SK-N-SH (cell line): Measurements from ENCODE around the gene ARFGAP1. TPM values are rescaled to one million over a fixed set of nuclear protein-coding genes. Genes with fewer than 3 reads are reported as not detected.

ENCODE experiments used
- CTCF ChIA-PET: fragments of 300-600, 350-600 bp; formaldehyde crosslinking; extraction: SDS; loops from one replicate; lab custom pipeline; 2021; lab: Yijun Ruan, JAX
- POLR2A ChIA-PET: fragments of 350-600 bp; sonication (Branson Sonifier 250); formaldehyde crosslinking; extraction: SDS; loops from one replicate; lab custom pipeline; 2020; ENCODE audit warnings: antibody characterized with exemption, inconsistent platforms; lab: Yijun Ruan, JAX
- DNase-seq: peaks from one replicate; pipeline ENCODE4 v3.0.0; 2012
- H2AFZ ChIP-seq: fragments of 200-600 bp; sonication (generic); 2 replicates; pipeline ENCODE4 v1.8.1; 2016; ENCODE audit warnings: antibody characterized with exemption, mild to moderate bottlenecking, low read depth
- H3F3A ChIP-seq: fragments of 200-600 bp; sonication (generic); replicated peaks from 2 replicates; pipeline ENCODE3; 2016; ENCODE audit warnings: antibody characterized with exemption, mild to moderate bottlenecking; ENCODE audit not compliant: insufficient read depth
- H3K27ac ChIP-seq, 2 experiments: fragments of 200-500 bp in 1 of 2; fragments of 200-600 bp in 1 of 2; sonication (Bioruptor generic) in 1 of 2; sonication (generic), shearing (Covaris generic) in 1 of 2; 2 replicates each; pipeline versions ENCODE4 v1.5.1 to v1.6.1; 2014 to 2016; ENCODE audit warnings: low read depth in 2 of 2, inconsistent platforms in 1 of 2, low read length in 1 of 2, mild to moderate bottlenecking in 1 of 2, mixed read lengths in 1 of 2
- H3K27me3 ChIP-seq: fragments of 200-600 bp; sonication (generic), shearing (Covaris generic); 2 replicates; pipeline ENCODE4 v1.6.1; 2016; ENCODE audit warnings: mixed run types; ENCODE audit not compliant: insufficient read depth
- H3K36me3 ChIP-seq, 2 experiments: fragments of 200-500 bp in 1 of 2; fragments of 200-600 bp in 1 of 2; sonication (Bioruptor generic) in 1 of 2; sonication (generic) in 1 of 2; replicated peaks in 1 of 2; 2 replicates each; pipeline versions ENCODE3 to v1.5.1; 2014 to 2016; ENCODE audit warnings: low read length in 1 of 2, mild to moderate bottlenecking in 1 of 2; ENCODE audit not compliant: insufficient read depth in 2 of 2, control insufficient read depth in 1 of 2
- H3K4me1 ChIP-seq, 2 experiments: fragments of 200-500 bp in 1 of 2; fragments of 200-600 bp in 1 of 2; sonication (Bioruptor generic) in 1 of 2; sonication (generic), shearing (Covaris generic) in 1 of 2; 2 replicates each; pipeline versions ENCODE4 v1.5.1 to v1.6.1; 2014 to 2016; ENCODE audit warnings: low read depth in 1 of 2, low read length in 1 of 2, mixed run types in 1 of 2; ENCODE audit not compliant: insufficient read depth in 2 of 2, control insufficient read depth in 1 of 2
- H3K4me2 ChIP-seq: fragments of 200-600 bp; sonication (generic), shearing (Covaris generic); 2 replicates; pipeline ENCODE4 v1.6.1; 2017; ENCODE audit warnings: mixed run types
- H3K4me3 ChIP-seq, 2 experiments: fragments of 200-500 bp in 1 of 2; fragments of 200-600 bp in 1 of 2; sonication (Bioruptor generic) in 1 of 2; sonication (generic), shearing (Covaris generic) in 1 of 2; 2 replicates each; pipeline versions ENCODE4 v1.5.1 to v1.8.1; 2014 to 2016; ENCODE audit warnings: low read depth in 2 of 2, inconsistent platforms in 1 of 2, low read length in 1 of 2, mild to moderate bottlenecking in 1 of 2, mixed read lengths in 1 of 2, moderate library complexity in 1 of 2
- H3K79me2 ChIP-seq: fragments of 200-600 bp; sonication (generic); 2 replicates; pipeline ENCODE4 v1.8.1; 2017; ENCODE audit warnings: mild to moderate bottlenecking; ENCODE audit not compliant: insufficient read depth
- H3K9ac ChIP-seq: fragments of 200-600 bp; sonication (generic); 2 replicates; pipeline ENCODE4 v1.6.1; 2017; ENCODE audit warnings: mixed run types
- H3K9me2 ChIP-seq: fragments of 200-600 bp; sonication (generic); 2 replicates; pipeline ENCODE4 v1.6.1; 2017; ENCODE audit warnings: mixed run types
- H3K9me3 ChIP-seq: fragments of 200-600 bp; sonication (generic); 2 replicates; pipeline ENCODE4 v1.6.1; 2017; ENCODE audit warnings: mixed run types, mild to moderate bottlenecking, moderate library complexity
- H4K20me1 ChIP-seq: fragments of 200-600 bp; sonication (generic); 2 replicates; pipeline ENCODE4 v1.6.1; 2017; ENCODE audit warnings: mild to moderate bottlenecking, mixed run types; ENCODE audit not compliant: insufficient read depth
- CHD2 ChIP-seq: fragments of 150-350 bp; IDR thresholded peaks from 2 replicates; pipeline ENCODE4 v1.6.1; 2018; ENCODE audit warnings: low read length; ENCODE audit not compliant: partially characterized antibody
- ELF1 ChIP-seq: IDR thresholded peaks from 2 replicates; pipeline ENCODE4 v1.4.0; 2012
- EP300 ChIP-seq, 2 experiments: IDR thresholded peaks; 2 replicates each; pipeline versions ENCODE4 v1.4.0 to v1.6.1; 2012; ENCODE audit warnings: borderline replicate concordance in 1 of 2, low read depth in 1 of 2, low read length in 1 of 2
- EZH2phosphoT487 ChIP-seq: fragments of 200-600 bp; sonication (generic); IDR thresholded peaks from 2 replicates; pipeline ENCODE4 v1.6.1; 2017; ENCODE audit warnings: low read depth, mixed run types, mild to moderate bottlenecking, antibody characterized with exemption, moderate library complexity, borderline replicate concordance
- FOSL2 ChIP-seq: IDR thresholded peaks from 2 replicates; pipeline ENCODE4 v1.4.0; 2012; ENCODE audit warnings: low read depth, mild to moderate bottlenecking, moderate library complexity, borderline replicate concordance
- GABPA ChIP-seq: IDR thresholded peaks from 2 replicates; pipeline ENCODE4 v1.4.0; 2012; ENCODE audit warnings: low read depth, mild to moderate bottlenecking
- MAX ChIP-seq: IDR thresholded peaks from 2 replicates; pipeline ENCODE4 v1.4.0; 2012; ENCODE audit warnings: low read depth
- MXI1 ChIP-seq: IDR thresholded peaks from 2 replicates; pipeline ENCODE4 v1.6.1; 2012; ENCODE audit warnings: mild to moderate bottlenecking, low read depth, low read length, improper control_type of control experiment
- NFIC ChIP-seq: IDR thresholded peaks from 2 replicates; pipeline ENCODE4 v1.4.0; 2012; ENCODE audit warnings: borderline replicate concordance
- PBX3 ChIP-seq: IDR thresholded peaks from 2 replicates; pipeline ENCODE4; 2012
- RFX5 ChIP-seq: IDR thresholded peaks from 2 replicates; pipeline ENCODE4 v1.6.1; 2012; ENCODE audit warnings: mild to moderate bottlenecking, improper control_type of control experiment, low read length
- RXRA ChIP-seq: IDR thresholded peaks from 2 replicates; pipeline ENCODE4 v1.4.0; 2012; ENCODE audit warnings: low read depth, mild to moderate bottlenecking, borderline replicate concordance
- SIN3A ChIP-seq: IDR thresholded peaks from 2 replicates; pipeline ENCODE4 v1.6.1; 2012; ENCODE audit warnings: low read depth, mild to moderate bottlenecking, low read length, moderate library complexity, borderline replicate concordance
- TAF1 ChIP-seq: IDR thresholded peaks from 2 replicates; pipeline ENCODE4 v1.6.1; 2012; ENCODE audit warnings: low read depth, mild to moderate bottlenecking, low read length, moderate library complexity, borderline replicate concordance
- USF1 ChIP-seq: IDR thresholded peaks from 2 replicates; pipeline ENCODE4 v1.4.0; 2012; ENCODE audit warnings: low read depth, borderline replicate concordance
- USF2 ChIP-seq: fragments of 150-350 bp; IDR thresholded peaks from 2 replicates; pipeline ENCODE4 v1.6.1; 2017; ENCODE audit warnings: antibody characterized with exemption, low read length, low read depth, borderline replicate concordance
- YY1 ChIP-seq: IDR thresholded peaks from 2 replicates; pipeline ENCODE4 v1.4.0; 2012; ENCODE audit warnings: low read depth, mild to moderate bottlenecking
- ZBTB33 ChIP-seq: IDR thresholded peaks from 2 replicates; pipeline ENCODE4 v1.4.0; 2012; ENCODE audit warnings: low read depth, borderline replicate concordance
- WGBS: methylation state at CpG from one replicate; pipeline ENCODE4 v1.1.6; 2017; ENCODE audit warnings: low lambda C conversion rate; 5-methylcytosine and 5-hydroxymethylcytosine counted together
- polyA plus RNA-seq, 3 experiments: library from polyadenylated mRNA; depleted of rRNA; stranded (reverse); fragments of >200 nt; gene quantifications; 2 replicates each; pipeline ENCODE4 v1.2.3, GENCODE V29; 2012
- TF ChIP-seq, protein P1 (sequence below): IDR thresholded peaks from 2 replicates; pipeline ENCODE4 v1.6.1; 2012; ENCODE audit warnings: mild to moderate bottlenecking, low read depth, low read length, moderate library complexity
- TF ChIP-seq, protein P2 (sequence below): fragments of 150-350 bp; IDR thresholded peaks from 2 replicates; pipeline ENCODE4 v1.6.1; 2016; ENCODE audit warnings: mild to moderate bottlenecking, low read depth, low read length

ARFGAP1 gene
- polyA plus RNA-seq, 1 of the 3 experiments (the other 2 are of a cell fraction) = 72.7 TPM

- H2AFZ ChIP-seq = no peak overlapping the region
- H4K20me1 ChIP-seq = no peaks in the 10 kb centered on the region
- no peak overlapping the region for H3K4me3 ChIP-seq
- no peaks in the 10 kb centered on the region for H3K9me3 ChIP-seq
- WGBS = 51% methylated on average over 6 of the region's 11 CpGs
- no peaks in the 10 kb centered on the region for H3F3A ChIP-seq
- H3K9ac ChIP-seq = no peak overlapping the region
- no peaks in the 10 kb centered on the region for H3K79me2 ChIP-seq
- no peak overlapping the region for H3K4me2 ChIP-seq
- H3K9me2 ChIP-seq = no peaks in the 10 kb centered on the region
- no peak for DNase-seq
- POLR2A ChIA-PET = no interaction called here
- peaks cover 0 to 7% of the 10 kb centered on the region in 2 experiments; a peak in 1 of 4 replicates for H3K4me1 ChIP-seq
- H3K27ac ChIP-seq = no peak overlapping the region
- H3K27me3 ChIP-seq = no peaks in the 10 kb centered on the region
- H3K36me3 ChIP-seq = no peaks in the 10 kb centered on the region
- TF ChIP-seq RFX5 (no peak), NFIC (no peak), USF2 (no peak), SIN3A (no peak), CHD2 (no peak), RXRA (no peak), TAF1 (no peak), MAX (no peak), GABPA (no peak), YY1 (no peak), PBX3 (no peak), EZH2phosphoT487 (no peak), EP300 (IDR thresholded peaks at IDR 0.05; ENCODE audit: borderline replicate concordance in 1 of 2, low read depth in 1 of 2, low read length in 1 of 2) (no peak), ZBTB33 (no peak), MXI1 (no peak), FOSL2 (no peak), ELF1 (no peak), USF1 (no peak)
- TF ChIP-seq, protein P1, sequence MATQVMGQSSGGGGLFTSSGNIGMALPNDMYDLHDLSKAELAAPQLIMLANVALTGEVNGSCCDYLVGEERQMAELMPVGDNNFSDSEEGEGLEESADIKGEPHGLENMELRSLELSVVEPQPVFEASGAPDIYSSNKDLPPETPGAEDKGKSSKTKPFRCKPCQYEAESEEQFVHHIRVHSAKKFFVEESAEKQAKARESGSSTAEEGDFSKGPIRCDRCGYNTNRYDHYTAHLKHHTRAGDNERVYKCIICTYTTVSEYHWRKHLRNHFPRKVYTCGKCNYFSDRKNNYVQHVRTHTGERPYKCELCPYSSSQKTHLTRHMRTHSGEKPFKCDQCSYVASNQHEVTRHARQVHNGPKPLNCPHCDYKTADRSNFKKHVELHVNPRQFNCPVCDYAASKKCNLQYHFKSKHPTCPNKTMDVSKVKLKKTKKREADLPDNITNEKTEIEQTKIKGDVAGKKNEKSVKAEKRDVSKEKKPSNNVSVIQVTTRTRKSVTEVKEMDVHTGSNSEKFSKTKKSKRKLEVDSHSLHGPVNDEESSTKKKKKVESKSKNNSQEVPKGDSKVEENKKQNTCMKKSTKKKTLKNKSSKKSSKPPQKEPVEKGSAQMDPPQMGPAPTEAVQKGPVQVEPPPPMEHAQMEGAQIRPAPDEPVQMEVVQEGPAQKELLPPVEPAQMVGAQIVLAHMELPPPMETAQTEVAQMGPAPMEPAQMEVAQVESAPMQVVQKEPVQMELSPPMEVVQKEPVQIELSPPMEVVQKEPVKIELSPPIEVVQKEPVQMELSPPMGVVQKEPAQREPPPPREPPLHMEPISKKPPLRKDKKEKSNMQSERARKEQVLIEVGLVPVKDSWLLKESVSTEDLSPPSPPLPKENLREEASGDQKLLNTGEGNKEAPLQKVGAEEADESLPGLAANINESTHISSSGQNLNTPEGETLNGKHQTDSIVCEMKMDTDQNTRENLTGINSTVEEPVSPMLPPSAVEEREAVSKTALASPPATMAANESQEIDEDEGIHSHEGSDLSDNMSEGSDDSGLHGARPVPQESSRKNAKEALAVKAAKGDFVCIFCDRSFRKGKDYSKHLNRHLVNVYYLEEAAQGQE = no peak
- TF ChIP-seq, protein P2, sequence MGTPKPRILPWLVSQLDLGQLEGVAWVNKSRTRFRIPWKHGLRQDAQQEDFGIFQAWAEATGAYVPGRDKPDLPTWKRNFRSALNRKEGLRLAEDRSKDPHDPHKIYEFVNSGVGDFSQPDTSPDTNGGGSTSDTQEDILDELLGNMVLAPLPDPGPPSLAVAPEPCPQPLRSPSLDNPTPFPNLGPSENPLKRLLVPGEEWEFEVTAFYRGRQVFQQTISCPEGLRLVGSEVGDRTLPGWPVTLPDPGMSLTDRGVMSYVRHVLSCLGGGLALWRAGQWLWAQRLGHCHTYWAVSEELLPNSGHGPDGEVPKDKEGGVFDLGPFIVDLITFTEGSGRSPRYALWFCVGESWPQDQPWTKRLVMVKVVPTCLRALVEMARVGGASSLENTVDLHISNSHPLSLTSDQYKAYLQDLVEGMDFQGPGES = no peak
- CTCF ChIA-PET = interaction anchor here (1.7 to 15.6 kb wide), 4 partner anchors 10 to 142 kb away, joined by 4 to 168 read pairs (median 6); no protein-coding TSS in a partner anchor
Measured at GRCh38 chr20:63240004-63240403, 32.6 kb upstream of the ARFGAP1 start.
